ENCODE measurements around the gene ARHGEF28.

ARHGEF28 gene

GRCh38 chr5:73789851-73790281 is 163.9 kb downstream of the ARHGEF28 start:
- DNase-seq, result no peak

GRCh38 chr5:73791389-73791788 is 165.4 kb downstream of the ARHGEF28 start:
- DNase-seq, result no peak

DNA sequence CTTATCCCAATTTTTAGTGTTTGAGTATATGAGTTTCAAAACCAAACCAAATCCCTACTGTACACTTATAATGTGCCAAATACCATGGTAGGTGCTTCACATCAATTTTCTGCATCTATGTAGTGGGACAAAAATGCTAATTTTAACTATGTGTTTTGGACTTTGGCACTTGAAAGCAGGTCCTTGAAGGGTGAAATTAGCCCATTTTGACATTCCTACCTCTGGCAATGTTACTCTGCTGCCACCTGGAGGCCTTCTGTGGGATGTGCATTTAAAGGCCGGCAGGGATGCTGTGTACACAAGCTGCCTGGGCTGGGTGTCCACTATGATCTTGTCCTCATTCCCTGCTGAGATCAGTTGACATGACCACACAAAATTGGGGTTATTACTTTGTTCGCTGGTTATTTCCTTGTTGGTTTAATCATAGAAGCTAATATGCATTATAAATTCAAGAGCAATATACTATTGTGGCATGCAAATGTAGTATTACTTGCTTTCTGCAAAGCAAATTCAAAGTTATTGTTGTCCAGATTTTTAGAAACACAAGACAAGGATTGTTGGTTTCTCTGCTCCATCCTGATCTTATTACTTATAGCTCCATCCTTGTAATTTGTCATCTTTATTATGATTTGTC is 166.8 kb downstream of the ARHGEF28 start:
- DNase-seq, result peak; percentile 12 to 67

DNA sequence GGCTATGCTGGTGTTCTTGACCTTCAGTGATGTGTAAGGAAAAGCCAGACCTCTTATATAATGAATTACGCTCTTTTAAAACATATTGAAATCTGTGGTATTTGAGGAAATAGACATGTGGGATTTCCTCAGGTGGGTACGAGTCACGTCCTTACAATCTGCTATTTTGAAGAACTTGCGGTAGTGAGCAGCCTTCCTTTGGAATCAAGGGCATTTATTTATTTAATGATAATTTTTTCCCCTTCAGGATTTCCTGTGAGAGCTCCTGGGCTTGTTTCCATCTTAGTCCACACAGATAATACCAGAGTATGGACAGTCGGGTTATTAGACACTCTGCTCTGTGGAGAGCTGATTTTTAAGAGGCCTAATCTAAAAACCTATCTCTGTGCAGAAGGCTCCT is 167.9 kb downstream of the ARHGEF28 start:
- no peak for DNase-seq

- DNase-seq, result no peak
Observed at GRCh38 chr5:73796164-73797131, 170.5 kb downstream of the ARHGEF28 start.

GRCh38 chr5:73797132-73797510 is 171.1 kb downstream of the ARHGEF28 start:
- DNase-seq, result no peak

GRCh38 chr5:73799401-73799972 is 173.5 kb downstream of the ARHGEF28 start:
- DNase-seq, result no peak

DNA sequence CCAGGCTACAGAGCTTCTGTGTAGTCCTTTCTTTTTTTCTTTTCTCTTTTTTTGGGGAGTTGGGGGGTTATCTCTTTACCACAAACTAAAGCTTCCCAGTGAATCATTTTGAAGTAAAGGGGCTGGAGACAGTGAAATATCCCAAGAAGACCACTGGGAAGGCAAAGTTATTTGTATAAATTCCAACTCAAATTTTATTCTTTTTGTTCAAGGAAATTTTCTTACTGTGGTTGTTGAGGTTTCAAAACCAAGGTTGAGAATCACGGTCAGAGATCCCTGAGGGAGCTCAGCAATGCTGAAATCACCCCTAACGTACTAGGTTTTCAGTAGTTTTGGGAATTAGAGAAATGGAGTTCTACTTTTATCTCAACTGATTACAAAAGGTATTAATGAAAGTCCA is 175.7 kb downstream of the ARHGEF28 start:
- no peak for DNase-seq

DNA sequence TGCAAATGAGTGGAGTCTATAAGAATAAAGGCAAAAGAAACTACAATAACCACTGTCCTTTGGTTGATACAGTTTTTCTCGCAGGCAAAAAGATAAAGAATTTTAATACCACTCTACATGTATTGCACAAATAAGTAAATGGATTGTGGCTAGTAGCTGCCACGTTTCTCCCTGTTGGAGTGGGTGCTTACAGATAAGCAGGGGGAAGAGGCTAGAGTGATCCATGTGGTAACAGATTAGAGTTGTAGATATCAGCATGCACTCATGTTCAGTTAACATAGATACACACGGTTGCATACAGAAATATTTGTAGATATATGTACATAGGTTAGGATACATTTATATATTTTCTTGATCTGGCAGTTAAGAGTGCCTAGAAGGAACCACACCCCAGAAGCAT is 179.5 kb downstream of the ARHGEF28 start:
- DNase-seq, result no peak

DNA sequence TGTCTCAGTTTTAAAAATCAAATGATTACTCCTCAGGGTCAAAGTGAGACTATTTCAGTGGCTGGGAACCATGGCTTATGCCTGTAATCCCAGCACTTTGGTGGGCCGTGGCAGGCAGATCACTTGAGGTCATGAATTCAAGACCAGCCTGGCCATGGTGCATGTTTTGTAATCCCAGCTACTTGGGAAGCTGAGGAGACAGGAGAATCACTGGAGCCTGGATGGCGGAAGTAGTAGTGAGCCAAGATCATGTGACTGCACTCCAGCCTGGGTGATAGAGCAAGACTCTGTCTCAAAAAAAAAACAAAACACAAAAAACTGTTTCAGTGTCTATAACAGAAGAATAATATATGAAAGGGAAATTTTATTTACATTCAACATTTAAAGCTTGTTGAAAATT is 182.9 kb downstream of the ARHGEF28 start:
- DNase-seq, result no peak

GRCh38 chr5:73810429-73810828 is 184.4 kb downstream of the ARHGEF28 start:
- no peak for DNase-seq

GRCh38 chr5:73812457-73812856 is 186.5 kb downstream of the ARHGEF28 start:
- no peak for DNase-seq

GRCh38 chr5:73812962-73813588 is 187.1 kb downstream of the ARHGEF28 start:
- DNase-seq, result no peak

DNA sequence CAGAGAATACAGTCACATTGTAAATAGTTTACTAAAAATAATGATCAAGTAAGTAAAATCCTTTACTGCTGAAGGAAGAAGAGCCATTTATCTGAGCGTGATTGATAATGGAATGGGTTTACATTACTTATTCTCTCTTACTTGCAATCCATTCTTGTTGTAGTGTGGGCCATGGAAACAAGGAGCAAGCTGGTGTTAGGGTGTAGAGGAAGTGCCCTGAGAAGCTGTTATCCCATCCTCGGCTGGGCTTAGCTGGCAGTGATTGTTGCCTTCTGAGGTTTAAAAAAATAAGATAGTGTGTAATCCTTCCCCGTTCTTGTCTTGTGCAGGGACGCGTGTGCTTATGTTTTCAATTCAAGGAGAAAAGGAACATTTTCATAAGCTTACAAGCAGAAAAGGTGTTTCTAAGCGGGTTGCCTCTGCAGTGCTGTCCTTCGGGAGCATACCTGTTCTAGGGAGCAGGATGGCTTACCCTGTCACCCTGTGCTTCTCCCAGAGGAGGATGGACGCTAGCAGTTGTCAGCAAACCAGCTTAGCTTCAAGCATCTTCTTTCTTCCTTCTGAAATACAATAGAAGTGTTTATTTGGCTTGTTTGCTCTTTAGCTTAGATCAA is 188.3 kb downstream of the ARHGEF28 start:
- DNase-seq, result no peak

DNA sequence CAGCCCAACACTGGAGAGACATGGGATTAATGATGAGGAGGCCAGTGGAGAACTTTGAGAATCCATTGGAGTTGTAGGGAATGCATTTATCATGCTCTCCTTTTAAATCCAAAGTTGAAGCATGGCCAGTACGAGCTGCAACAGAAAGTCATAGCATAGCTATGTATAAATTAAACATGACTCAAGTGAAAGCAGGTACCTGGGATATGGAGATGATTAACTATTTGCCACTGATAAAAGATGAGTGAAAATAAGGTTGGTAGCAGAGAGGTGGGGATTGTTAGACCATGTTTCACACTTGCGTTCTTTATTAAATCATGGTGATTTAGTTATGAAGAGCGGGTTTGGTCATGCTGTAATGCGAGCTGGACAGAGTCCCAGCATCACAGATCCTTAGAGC is 189.6 kb downstream of the ARHGEF28 start:
- DNase-seq, result no peak

DNA sequence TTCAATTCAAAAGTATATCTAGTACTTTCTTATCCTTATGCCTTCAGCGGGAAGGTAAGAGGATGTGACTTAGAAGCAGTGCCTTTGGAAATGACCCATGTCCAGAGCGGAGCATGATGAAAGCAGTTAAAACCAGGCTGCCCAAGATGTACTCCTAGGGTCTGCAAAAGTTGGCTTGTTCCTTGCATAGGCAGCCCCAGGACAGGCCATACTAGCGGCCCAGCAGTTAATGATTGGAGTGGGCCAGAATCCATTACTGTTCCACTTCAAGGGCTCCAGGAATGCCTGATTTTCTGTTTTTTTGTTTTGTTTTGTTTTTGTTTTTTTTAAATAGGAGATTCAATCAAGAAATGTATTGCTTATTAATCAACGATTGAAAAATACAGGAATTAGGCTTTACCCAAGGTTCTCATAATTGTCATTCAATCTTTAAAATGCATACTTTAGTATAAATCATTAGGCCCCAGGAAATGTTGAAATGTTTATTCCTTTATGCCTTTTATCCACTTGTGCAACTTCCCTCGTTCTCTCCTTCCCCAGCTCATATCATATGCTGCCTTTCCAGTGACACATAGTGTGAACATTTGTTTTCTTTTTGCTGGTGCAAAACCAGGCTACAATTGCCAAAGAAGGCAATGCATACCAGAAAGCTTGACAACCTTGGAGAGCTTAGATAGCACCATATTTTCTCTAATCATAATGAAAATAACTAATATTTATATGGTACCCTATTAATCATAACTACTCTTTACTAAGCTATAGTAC is 190.8 kb downstream of the ARHGEF28 start:
- DNase-seq, result no peak

DNA sequence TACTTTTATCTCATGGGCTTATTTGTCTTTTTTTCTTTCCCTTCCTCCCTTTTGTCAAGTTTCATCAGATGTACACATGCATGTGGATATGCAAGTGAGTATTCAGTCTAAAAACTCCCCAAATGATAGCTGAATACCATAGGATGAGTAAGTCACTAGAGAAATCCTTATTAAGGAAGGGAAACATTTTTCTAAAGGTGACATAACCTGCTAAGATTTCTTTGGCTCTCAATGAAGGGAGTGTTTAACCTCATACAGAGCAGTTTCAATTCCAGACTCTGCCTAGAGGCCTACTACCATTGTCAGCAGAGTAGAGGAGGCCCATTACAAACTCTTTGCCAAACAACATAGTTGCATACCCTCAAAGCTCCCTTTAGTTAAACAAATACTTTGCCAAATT is 192.4 kb downstream of the ARHGEF28 start:
- DNase-seq, result no peak

DNA sequence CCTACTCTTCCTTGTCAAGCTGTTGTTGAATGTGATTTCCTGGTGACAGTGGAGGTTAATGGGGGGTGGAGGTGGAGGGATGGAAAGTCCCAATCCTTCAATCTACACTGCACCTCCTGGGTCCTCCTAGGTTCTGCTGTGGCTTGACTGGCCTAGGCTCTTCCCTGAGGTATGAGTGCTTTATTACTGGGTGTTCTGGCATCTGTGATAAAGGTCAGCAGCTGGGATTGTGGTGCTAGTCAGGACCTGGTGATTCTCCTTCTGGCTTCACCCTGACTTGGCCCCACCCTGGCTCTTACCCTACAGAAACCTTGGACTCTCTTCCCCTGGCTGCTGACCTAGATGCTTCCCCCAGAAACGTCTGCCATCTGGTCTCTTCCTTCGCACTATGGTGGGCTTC is 194.3 kb downstream of the ARHGEF28 start:
- no peak for DNase-seq

DNA sequence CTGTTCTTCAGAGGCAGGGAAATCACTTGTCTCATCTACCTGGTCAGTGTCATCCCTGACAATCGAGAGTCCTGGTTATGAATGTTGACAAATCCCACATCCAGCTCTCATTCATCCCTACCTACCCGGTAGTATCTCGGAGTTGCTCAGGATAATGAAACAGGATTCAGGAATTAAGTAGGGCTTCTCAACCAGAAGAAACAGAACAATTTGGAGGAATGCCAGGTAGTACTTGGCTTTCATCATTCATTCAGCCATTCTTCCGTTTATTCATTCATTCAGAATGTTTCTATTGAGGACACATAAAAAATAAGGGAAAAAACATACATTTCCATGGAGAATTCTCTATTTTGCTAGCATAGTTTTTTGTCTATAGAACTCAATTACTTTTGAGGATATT is 195.0 kb downstream of the ARHGEF28 start:
- DNase-seq, result no peak

DNA sequence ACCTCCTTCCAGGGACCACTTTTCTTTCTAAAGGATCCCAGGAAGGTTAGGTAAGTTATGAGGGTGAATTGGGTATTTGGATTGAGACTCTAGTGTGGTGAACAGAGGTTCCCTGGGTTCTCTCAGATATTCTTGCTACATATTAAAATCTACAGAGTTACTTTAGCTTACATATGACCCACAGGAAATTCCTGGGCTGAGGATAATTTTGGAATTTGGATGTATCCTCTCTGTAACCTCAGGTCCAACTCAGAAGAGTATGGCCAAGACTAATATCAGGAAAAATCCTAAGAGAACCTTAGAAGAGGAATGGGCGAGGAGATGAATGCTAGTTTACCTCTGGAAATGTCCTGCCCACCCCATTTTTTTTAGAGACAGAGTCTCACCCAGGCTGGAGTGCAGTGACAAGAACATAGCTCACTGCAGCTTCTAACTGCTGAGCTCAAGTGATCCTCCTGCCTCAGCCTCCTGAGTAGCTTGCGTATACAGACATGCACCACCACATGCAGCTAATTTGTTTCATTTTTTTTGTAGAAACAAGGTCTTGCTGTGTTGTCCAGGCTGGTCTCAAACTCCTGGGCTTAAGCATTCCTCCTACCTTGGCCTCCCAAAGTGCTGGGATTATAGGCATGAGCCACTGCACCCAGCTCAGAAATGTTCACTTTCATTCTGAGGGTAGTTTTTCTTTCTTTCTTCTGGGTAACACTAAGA is 196.4 kb downstream of the ARHGEF28 start:
- no peak for DNase-seq

- DNase-seq, result no peak
Observed at GRCh38 chr5:73822989-73823339, 197.0 kb downstream of the ARHGEF28 start.

DNA sequence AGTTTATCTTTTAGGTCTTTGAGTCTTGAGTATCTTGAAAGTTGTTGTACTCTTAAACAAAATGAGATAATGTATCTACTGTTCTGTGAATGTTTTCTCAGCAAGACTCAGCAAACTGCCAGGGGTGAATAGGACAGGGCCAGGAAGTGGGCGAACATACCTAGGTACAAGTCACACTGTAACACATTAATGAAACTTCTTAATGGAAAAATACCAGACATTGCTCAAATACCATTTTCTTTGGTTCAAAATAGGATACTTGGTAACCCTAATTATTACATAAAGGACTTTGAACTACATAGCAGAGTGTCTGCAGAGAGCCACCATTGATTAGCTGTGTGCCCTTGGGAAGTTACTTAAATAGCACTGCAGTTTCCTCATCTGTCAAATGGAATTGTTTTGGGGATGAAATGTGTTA is 197.5 kb downstream of the ARHGEF28 start:
- no peak for DNase-seq

All from NCI-H526 (cell line).